Activated T-cell treated with anti-CD3 and anti-CD28 coated beads, Interleukin-2, amount 50 U/mL, for 4 hours (primary cell): ENCODE measurements around the gene KLK15. TPM values are rescaled to one million over a fixed set of nuclear protein-coding genes. Genes with fewer than 3 reads are reported as not detected.
"Not testable (repeated sequence)": the region's sequence is repeated elsewhere in the genome, so short reads cannot be mapped to it uniquely, and the experiment has no call there.

Experiments used
- ATAC-seq, 2 donors: fragments of 200-7000 bp; cut with Tn5 transposase; one replicate each; pipeline ENCODE4 v1.10.0; 2021
- DNase-seq: peaks from one replicate; pipeline ENCODE4 v3.0.0-alpha.2; 2020
- H3K27me3 Mint-ChIP-seq: one replicate; pipeline ENCODE4 v1.8.0; 2021; ENCODE audit warnings: low read depth, mixed read lengths
- H3K36me3 Mint-ChIP-seq: one replicate; pipeline ENCODE4 v1.8.0; 2022; ENCODE audit warnings: mixed read lengths; ENCODE audit not compliant: insufficient read depth
- H3K4me1 Mint-ChIP-seq: one replicate; pipeline ENCODE4 v1.8.0; 2021; ENCODE audit warnings: low read depth, mixed read lengths
- H3K4me3 Mint-ChIP-seq: one replicate; pipeline ENCODE4 v1.8.0; 2021; ENCODE audit warnings: mild to moderate bottlenecking, moderate library complexity, mixed read lengths
- H3K9me3 Mint-ChIP-seq: one replicate; pipeline ENCODE4 v1.8.0; 2021; ENCODE audit warnings: mixed read lengths
- total RNA-seq, 3 donors: library from RNA; stranded (reverse); gene quantifications; one replicate each; pipeline ENCODE4 v1.2.1, GENCODE V29; 2021

KLK15 gene
- total RNA-seq, 3 donors from 2014 or later, result not detected

GRCh38 chr19:50820549-50821247 lies 12.7 kb downstream of the KLK15 start:
- Mint-ChIP-seq H3K4me3 (peak overlapping the region; percentile 1), H3K4me1 (peaks cover 37% of the 10 kb centered on the region), H3K36me3 (no peaks in the 10 kb centered on the region), H3K9me3 (no peaks in the 10 kb centered on the region), H3K27me3 (peaks cover 69% of the 10 kb centered on the region)
- DNase-seq (no peak), ATAC-seq (no peak)

- H3K36me3 Mint-ChIP-seq, result no peaks in the 10 kb centered on the region
- no peaks in the 10 kb centered on the region for H3K9me3 Mint-ChIP-seq
- H3K4me1 Mint-ChIP-seq, result peaks cover 37% of the 10 kb centered on the region
- H3K27me3 Mint-ChIP-seq, result peaks cover 73% of the 10 kb centered on the region
- no peak overlapping the region for H3K4me3 Mint-ChIP-seq
- no peak for DNase-seq
- no peak for ATAC-seq
These were observed 13.3 kb downstream of the KLK15 start for GRCh38 chr19:50820086-50820485.

- DNase-seq (no peak), ATAC-seq (no peak)
- Mint-ChIP-seq H3K4me1 (peaks cover 37% of the 10 kb centered on the region), H3K4me3 (no peak overlapping the region), H3K27me3 (peaks cover 73% of the 10 kb centered on the region), H3K9me3 (no peaks in the 10 kb centered on the region), H3K36me3 (no peaks in the 10 kb centered on the region)
These were observed 13.7 kb downstream of the KLK15 start for GRCh38 chr19:50819636-50820035.

- ATAC-seq (no peak), DNase-seq (no peak)
- peak overlapping the region; percentile 74 for H3K4me3 Mint-ChIP-seq
- H3K9me3 Mint-ChIP-seq, result no peaks in the 10 kb centered on the region
- peaks cover 76% of the 10 kb centered on the region for H3K27me3 Mint-ChIP-seq
- H3K4me1 Mint-ChIP-seq, result peaks cover 37% of the 10 kb centered on the region
- no peaks in the 10 kb centered on the region for H3K36me3 Mint-ChIP-seq
These were observed 14.4 kb downstream of the KLK15 start for GRCh38 chr19:50818859-50819472.

- Mint-ChIP-seq H3K27me3 (peaks cover 73% of the 10 kb centered on the region), H3K36me3 (no peaks in the 10 kb centered on the region), H3K4me3 (peak overlapping the region; percentile 74), H3K4me1 (peaks cover 37% of the 10 kb centered on the region), H3K9me3 (no peaks in the 10 kb centered on the region)
- ATAC-seq (peak; percentile 35 to 42), DNase-seq (peak; percentile 19)
These were observed 15.2 kb downstream of the KLK15 start for GRCh38 chr19:50817941-50818858.

- Mint-ChIP-seq H3K9me3 (no peaks in the 10 kb centered on the region), H3K4me1 (peaks cover 31% of the 10 kb centered on the region), H3K27me3 (peaks cover 54% of the 10 kb centered on the region), H3K4me3 (no peak overlapping the region), H3K36me3 (no peaks in the 10 kb centered on the region)
- ATAC-seq (no peak), DNase-seq (no peak)
These were observed 17.9 kb downstream of the KLK15 start for GRCh38 chr19:50815439-50815838.

- no peaks in the 10 kb centered on the region for H3K36me3 Mint-ChIP-seq
- DNase-seq, result no peak
- no peaks in the 10 kb centered on the region for H3K9me3 Mint-ChIP-seq
- peaks cover 49% of the 10 kb centered on the region for H3K27me3 Mint-ChIP-seq
- ATAC-seq, result no peak
- H3K4me3 Mint-ChIP-seq, result no peak overlapping the region
- H3K4me1 Mint-ChIP-seq, result peaks cover 25% of the 10 kb centered on the region
These were observed 18.5 kb downstream of the KLK15 start for GRCh38 chr19:50814883-50815282.

- Mint-ChIP-seq H3K27me3 (peaks cover 31% of the 10 kb centered on the region), H3K4me1 (peaks cover 11% of the 10 kb centered on the region), H3K9me3 (no peaks in the 10 kb centered on the region), H3K4me3 (no peak overlapping the region), H3K36me3 (no peaks in the 10 kb centered on the region)
- DNase-seq, result no peak
- no peak for ATAC-seq
These were observed 20.9 kb downstream of the KLK15 start for GRCh38 chr19:50812474-50812873.

- H3K4me3 Mint-ChIP-seq, H3K36me3 Mint-ChIP-seq, H3K9me3 Mint-ChIP-seq, H3K4me1 Mint-ChIP-seq, ATAC-seq, DNase-seq: not testable (repeated sequence)
- H3K27me3 Mint-ChIP-seq, result peaks cover 24% of the 10 kb centered on the region
These were observed 21.6 kb downstream of the KLK15 start for GRCh38 chr19:50811622-50812238.

GRCh38 chr19:50808856-50809255 lies 24.5 kb downstream of the KLK15 start:
- Mint-ChIP-seq H3K4me1 (peaks cover 17% of the 10 kb centered on the region), H3K4me3 (no peak overlapping the region), H3K36me3 (peaks cover 2% of the 10 kb centered on the region), H3K9me3 (no peaks in the 10 kb centered on the region), H3K27me3 (peaks cover 7% of the 10 kb centered on the region)
- ATAC-seq (no peak), DNase-seq (no peak)

- DNase-seq, result peak; percentile 97
- no peaks in the 10 kb centered on the region for H3K9me3 Mint-ChIP-seq
- no peaks in the 10 kb centered on the region for H3K27me3 Mint-ChIP-seq
- H3K36me3 Mint-ChIP-seq, result peaks cover 30% of the 10 kb centered on the region
- peak; percentile 94 to 95 for ATAC-seq
- H3K4me1 Mint-ChIP-seq, result peaks cover 39% of the 10 kb centered on the region
- peak overlapping the region; percentile 97 for H3K4me3 Mint-ChIP-seq
These were observed 28.7 kb downstream of the KLK15 start for GRCh38 chr19:50804420-50805272.

GRCh38 chr19:50803633-50804419 lies 29.5 kb downstream of the KLK15 start:
- Mint-ChIP-seq H3K27me3 (no peaks in the 10 kb centered on the region), H3K36me3 (peaks cover 30% of the 10 kb centered on the region), H3K9me3 (no peaks in the 10 kb centered on the region), H3K4me3 (peak overlapping the region; percentile 97), H3K4me1 (peaks cover 39% of the 10 kb centered on the region)
- DNase-seq (peak; percentile 32), ATAC-seq (peak; percentile 35 to 39)

- no peaks in the 10 kb centered on the region for H3K9me3 Mint-ChIP-seq
- peaks cover 35% of the 10 kb centered on the region for H3K36me3 Mint-ChIP-seq
These were observed 32.3 kb downstream of the KLK15 start for GRCh38 chr19:50801107-50801506.

More at GRCh38 chr19:50801107-50801506, 32.3 kb downstream of the KLK15 start:
- peak overlapping the region; percentile 0 for H3K4me3 Mint-ChIP-seq
- ATAC-seq (no peak), DNase-seq (no peak)
- no peaks in the 10 kb centered on the region for H3K27me3 Mint-ChIP-seq
- H3K4me1 Mint-ChIP-seq, result peaks cover 37% of the 10 kb centered on the region
